Activated T-cell treated with anti-CD3 and anti-CD28 coated beads, Interleukin-2, amount 50 U/mL, for 48 hours (primary cell): ENCODE results near the gene GRK5.

Source experiments
- DNase-seq, 2 experiments: peaks; one replicate each; pipeline ENCODE4 v3.0.0-alpha.2; 2020

The GRK5 gene

GRCh38 chr10:119391440-119392251 lies 184.3 kb downstream of the GRK5 start:
- no peak for DNase-seq

GRCh38 chr10:119393019-119393418 lies 185.6 kb downstream of the GRK5 start:
- DNase-seq, result no peak

- no peak for DNase-seq
Measured at GRCh38 chr10:119393421-119393820, 186.1 kb downstream of the GRK5 start.

GRCh38 chr10:119393845-119394244 lies 186.5 kb downstream of the GRK5 start:
- no peak for DNase-seq

- no peak for DNase-seq
Measured at GRCh38 chr10:119394657-119395279, 187.4 kb downstream of the GRK5 start.

- no peak for DNase-seq
Measured at GRCh38 chr10:119395280-119396007, 188.1 kb downstream of the GRK5 start.

GRCh38 chr10:119396008-119396708 lies 188.8 kb downstream of the GRK5 start:
- no peak for DNase-seq

GRCh38 chr10:119396709-119397071 lies 189.3 kb downstream of the GRK5 start:
- DNase-seq, result no peak

- no peak for DNase-seq
Measured at GRCh38 chr10:119397416-119397815, 190.0 kb downstream of the GRK5 start.

- DNase-seq, result no peak
Measured at GRCh38 chr10:119398996-119399395, 191.6 kb downstream of the GRK5 start.

- no peak for DNase-seq
Measured at GRCh38 chr10:119399466-119399865, 192.1 kb downstream of the GRK5 start.

GRCh38 chr10:119401671-119402395 lies 194.5 kb downstream of the GRK5 start:
- no peak for DNase-seq

GRCh38 chr10:119403921-119404320 lies 196.6 kb downstream of the GRK5 start:
- DNase-seq, result no peak

- DNase-seq, result no peak
Measured at GRCh38 chr10:119404719-119405519, 197.5 kb downstream of the GRK5 start.

- no peak for DNase-seq
Measured at GRCh38 chr10:119405520-119405807, 198.1 kb downstream of the GRK5 start.

GRCh38 chr10:119406137-119406536 lies 198.8 kb downstream of the GRK5 start:
- DNase-seq, result no peak

GRCh38 chr10:119406601-119407253 lies 199.4 kb downstream of the GRK5 start:
- no peak for DNase-seq

GRCh38 chr10:119407254-119407777 lies 199.9 kb downstream of the GRK5 start:
- no peak for DNase-seq

GRCh38 chr10:119408072-119408471 lies 200.7 kb downstream of the GRK5 start:
- DNase-seq, result no peak

GRCh38 chr10:119408969-119409371 lies 201.6 kb downstream of the GRK5 start:
- no peak for DNase-seq

GRCh38 chr10:119409385-119409784 lies 202.0 kb downstream of the GRK5 start:
- DNase-seq, result no peak
